Activated CD8-positive, alpha-beta T cell treated with anti-CD3 and anti-CD28 coated beads, Interleukin-2, amount 10 ng/mL, durations not matched to agents 7 days and 5 days (primary cell): ENCODE data around the gene CALM1. TPM values are rescaled to one million over a fixed set of nuclear protein-coding genes. Genes with fewer than 3 reads are reported as not detected.

Source experiments
- ATAC-seq: fragments of 150-1000 bp; cut with Tn5 transposase; one replicate; pipeline ENCODE4 v1.10.0; 2021; ENCODE audit warnings: moderate library complexity
- CTCF ChIA-PET: fragments of 350-600 bp; sonication (Branson Sonifier 250); formaldehyde crosslinking; loops from one replicate; lab custom pipeline; 2021; ENCODE audit warnings: antibody characterized with exemption; lab: Charles Lee
- POLR2A ChIA-PET: fragments of 350-600 bp; sonication (Branson Sonifier 250); formaldehyde crosslinking; loops from one replicate; lab custom pipeline; 2021; ENCODE audit warnings: antibody characterized with exemption; lab: Charles Lee
- DNase-seq: peaks from one replicate; pipeline ENCODE4 v3.0.0-alpha.2; 2020
- H3K27ac Mint-ChIP-seq: one replicate; pipeline ENCODE4 v1.8.0; 2021; ENCODE audit warnings: mild to moderate bottlenecking, mixed read lengths
- H3K27me3 Mint-ChIP-seq: one replicate; pipeline ENCODE4 v1.8.0; 2021; ENCODE audit warnings: low read depth, mixed read lengths
- H3K36me3 Mint-ChIP-seq: one replicate; pipeline ENCODE4 v1.8.0; 2021; ENCODE audit warnings: low read depth, mixed read lengths
- H3K4me1 Mint-ChIP-seq: one replicate; pipeline ENCODE4 v1.8.0; 2021; ENCODE audit warnings: low read depth, mixed read lengths
- H3K4me3 Mint-ChIP-seq: one replicate; pipeline ENCODE4 v1.8.0; 2021; ENCODE audit warnings: mild to moderate bottlenecking, mixed read lengths
- H3K9me3 Mint-ChIP-seq: one replicate; pipeline ENCODE4 v1.8.0; 2022; ENCODE audit warnings: mixed read lengths; ENCODE audit not compliant: insufficient read depth
- total RNA-seq, 2 experiments: library from RNA; stranded (reverse); gene quantifications; one replicate each; pipeline ENCODE4 v1.2.3, GENCODE V29; 2021

The CALM1 gene
- total RNA-seq, 2 experiments from 2014 or later, result 788 to 821 TPM

DNA sequence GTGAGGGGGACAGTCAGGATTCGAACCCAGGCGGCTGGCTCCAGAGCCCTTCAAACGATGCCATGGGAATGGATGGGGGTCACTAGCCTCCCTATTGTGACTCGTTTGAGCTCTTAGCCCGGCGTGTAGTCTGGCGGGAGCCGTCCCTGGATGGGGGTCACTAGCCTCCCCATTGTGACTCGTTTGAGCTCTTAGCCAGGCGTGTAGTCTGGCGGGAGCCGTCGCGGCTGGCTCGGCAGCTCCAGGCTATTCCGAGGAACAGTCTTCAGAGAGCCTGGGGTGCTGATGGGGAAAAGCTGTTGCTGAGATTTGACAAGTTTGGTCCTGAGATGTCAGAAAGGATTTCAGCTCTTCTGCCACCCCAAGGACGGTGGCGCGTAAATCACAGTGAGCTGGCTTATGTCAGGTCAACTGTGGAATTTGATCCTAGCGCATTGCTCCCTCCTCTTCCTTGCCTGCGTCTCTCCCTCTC is 58.3 kb downstream of the CALM1 start:
- Mint-ChIP-seq H3K4me1 (peaks cover 15% of the 10 kb centered on the region), H3K4me3 (no peak overlapping the region), H3K27me3 (peaks cover 3% of the 10 kb centered on the region), H3K27ac (no peak overlapping the region), H3K9me3 (no peaks in the 10 kb centered on the region), H3K36me3 (no peaks in the 10 kb centered on the region)
- ChIA-PET CTCF (no interaction called here), POLR2A (no interaction called here)
- no peak for ATAC-seq
- no peak for DNase-seq

- no peaks in the 10 kb centered on the region for H3K9me3 Mint-ChIP-seq
- ChIA-PET CTCF (no interaction called here), POLR2A (no interaction called here)
- H3K27ac Mint-ChIP-seq, result no peak overlapping the region
- H3K36me3 Mint-ChIP-seq, result no peaks in the 10 kb centered on the region
- H3K4me1 Mint-ChIP-seq, result peaks cover 15% of the 10 kb centered on the region
- peaks cover 4% of the 10 kb centered on the region for H3K27me3 Mint-ChIP-seq
- DNase-seq (no peak), ATAC-seq (no peak)
- no peak overlapping the region for H3K4me3 Mint-ChIP-seq
These were observed 59.7 kb downstream of the CALM1 start for GRCh38 chr14:90456551-90456950.

GRCh38 chr14:90457186-90457585 is 60.4 kb downstream of the CALM1 start:
- CTCF ChIA-PET, result interaction anchor here (1.5 kb wide), 1 partner anchor 240 kb away, joined by 4 read pairs; no protein-coding TSS in a partner anchor
- Mint-ChIP-seq H3K36me3 (no peaks in the 10 kb centered on the region), H3K27ac (no peak overlapping the region), H3K4me1 (peaks cover 9% of the 10 kb centered on the region), H3K4me3 (no peak overlapping the region), H3K9me3 (no peaks in the 10 kb centered on the region), H3K27me3 (peaks cover 4% of the 10 kb centered on the region)
- no peak for ATAC-seq
- DNase-seq, result no peak
- POLR2A ChIA-PET, result interaction anchor here (0.5 kb wide), 1 partner anchor 82 kb away, joined by 3 read pairs; no protein-coding TSS in a partner anchor

Other genes with a start within 250 kb of the CALM1 start
- 10 to 100 TPM; 83.5 to 88.9 TPM for gene PSMC1, start 140.5 kb upstream of the CALM1 start, total RNA-seq
- gene NRDE2, start 65.1 kb upstream of the CALM1 start, total RNA-seq, result 10 to 100 TPM; 22.1 to 23.5 TPM